HepG2 (cell line): ENCODE data around the gene NUDT3.
"Not testable (repeated sequence)": the region's sequence is repeated elsewhere in the genome, so short reads cannot be mapped to it uniquely, and the experiment has no call there.

Experiments
- ADNP ChIP-seq: sonication (generic); formaldehyde crosslinking; IDR thresholded peaks from 2 replicates; pipeline ENCODE4 v1.4.0; 2020; ENCODE audit warnings: missing genetic modification reagents
- ASH2L ChIP-seq: fragments of 300-600, 200-600 bp; sonication (generic); IDR thresholded peaks from 2 replicates; pipeline ENCODE4 v1.7.0; 2017; ENCODE audit warnings: low read depth, mild to moderate bottlenecking, moderate library complexity, mixed read lengths, low read length; ENCODE audit not compliant: insufficient read length
- FLYWCH1 ChIP-seq: sonication (generic); formaldehyde crosslinking; IDR thresholded peaks from 2 replicates; pipeline ENCODE4 v1.8.1; 2023; ENCODE audit warnings: mild to moderate bottlenecking, missing genetic modification reagents
- FOXJ3 ChIP-seq: sonication (generic); formaldehyde crosslinking; IDR thresholded peaks from 2 replicates; pipeline ENCODE4 v1.4.0; 2020; ENCODE audit warnings: missing genetic modification reagents, mild to moderate bottlenecking, borderline replicate concordance
- MXI1 ChIP-seq: IDR thresholded peaks from 3 replicates; pipeline ENCODE4 v1.6.1; 2012; ENCODE audit warnings: low read depth, low read length, inconsistent platforms, borderline replicate concordance
- POLR2AphosphoS2 ChIP-seq: IDR thresholded peaks from 2 replicates; pipeline ENCODE4 v1.6.1; 2011; ENCODE audit warnings: low read depth, low read length, improper control_type of control experiment
- RFX5 ChIP-seq: IDR thresholded peaks from 2 replicates; pipeline ENCODE4 v1.6.1; 2011; ENCODE audit warnings: low read depth, low read length, improper control_type of control experiment
- RNF2 ChIP-seq: fragments of 450-650 bp; conservative IDR thresholded peaks from 2 replicates; pipeline ENCODE4 v1.6.1; 2016; ENCODE audit warnings: low read depth
- SAP130 ChIP-seq: IDR thresholded peaks from 2 replicates; pipeline ENCODE4 v1.6.1; 2016; ENCODE audit warnings: low read depth
- ZNF605 ChIP-seq: sonication (generic); formaldehyde crosslinking; IDR thresholded peaks from 2 replicates; pipeline ENCODE4 v1.8.0; 2022; ENCODE audit warnings: mild to moderate bottlenecking, missing genetic modification reagents
- ZNF724P ChIP-seq: sonication (generic); formaldehyde crosslinking; IDR thresholded peaks from 2 replicates; pipeline ENCODE4 v1.8.0; 2022; ENCODE audit warnings: missing genetic modification reagents, borderline replicate concordance
- ZNF747 ChIP-seq: sonication (generic); formaldehyde crosslinking; IDR thresholded peaks from 2 replicates; pipeline ENCODE4 v1.8.1; 2023; ENCODE audit warnings: missing genetic modification reagents, mild to moderate bottlenecking, borderline replicate concordance
- TF ChIP-seq, protein P1 (sequence below): sonication (generic); formaldehyde crosslinking; IDR thresholded peaks from 2 replicates; pipeline ENCODE4 v1.5.0; 2020; ENCODE audit warnings: mild to moderate bottlenecking, missing genetic modification reagents, moderate library complexity
- TF ChIP-seq, protein P2 (sequence below): sonication (generic); formaldehyde crosslinking; IDR thresholded peaks from 2 replicates; pipeline ENCODE4 v1.8.0; 2022; ENCODE audit warnings: low read depth, missing genetic modification reagents

DNA sequence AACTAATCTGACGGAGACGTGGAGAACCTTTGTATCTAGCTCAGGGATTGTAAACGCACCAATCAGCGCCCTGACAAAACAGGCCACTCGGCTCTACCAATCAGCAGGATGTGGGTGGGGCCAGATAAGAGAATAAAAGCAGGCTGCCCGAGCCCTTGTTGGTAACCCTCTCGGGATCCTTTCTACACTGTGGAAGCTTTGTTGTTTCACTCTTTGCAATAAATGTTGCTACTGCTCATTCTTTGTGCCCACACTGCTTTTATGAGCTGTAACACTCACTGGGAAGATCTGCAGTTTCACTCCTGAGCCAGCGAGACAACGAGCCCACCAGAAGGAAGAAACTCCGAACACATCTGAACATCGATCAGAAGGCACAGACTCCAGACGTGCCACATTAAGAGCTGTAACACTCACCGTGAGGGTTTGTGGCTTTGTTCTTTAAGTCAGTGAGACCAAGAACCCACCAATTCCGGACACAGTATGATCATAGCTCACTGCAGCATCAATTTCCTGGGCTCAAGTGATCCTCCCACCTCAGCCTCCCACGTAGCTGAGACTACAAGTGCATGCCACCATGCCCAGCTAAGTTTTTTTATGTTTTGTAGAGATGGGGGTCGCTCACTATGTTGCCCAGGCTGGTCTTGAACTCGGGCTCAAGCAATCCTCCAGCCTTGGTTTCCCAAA lies 122.7 kb downstream of the NUDT3 start:
- TF ChIP-seq ASH2L; ZNF747; POLR2AphosphoS2; FOXJ3 (CRISPR knock-in tag); MXI1; FLYWCH1 (CRISPR knock-in tag); RFX5; ADNP (CRISPR knock-in tag); RNF2; ZNF605; SAP130 (CRISPR knock-in tag); ZNF724P: not testable (repeated sequence)
- TF ChIP-seq, protein P1, sequence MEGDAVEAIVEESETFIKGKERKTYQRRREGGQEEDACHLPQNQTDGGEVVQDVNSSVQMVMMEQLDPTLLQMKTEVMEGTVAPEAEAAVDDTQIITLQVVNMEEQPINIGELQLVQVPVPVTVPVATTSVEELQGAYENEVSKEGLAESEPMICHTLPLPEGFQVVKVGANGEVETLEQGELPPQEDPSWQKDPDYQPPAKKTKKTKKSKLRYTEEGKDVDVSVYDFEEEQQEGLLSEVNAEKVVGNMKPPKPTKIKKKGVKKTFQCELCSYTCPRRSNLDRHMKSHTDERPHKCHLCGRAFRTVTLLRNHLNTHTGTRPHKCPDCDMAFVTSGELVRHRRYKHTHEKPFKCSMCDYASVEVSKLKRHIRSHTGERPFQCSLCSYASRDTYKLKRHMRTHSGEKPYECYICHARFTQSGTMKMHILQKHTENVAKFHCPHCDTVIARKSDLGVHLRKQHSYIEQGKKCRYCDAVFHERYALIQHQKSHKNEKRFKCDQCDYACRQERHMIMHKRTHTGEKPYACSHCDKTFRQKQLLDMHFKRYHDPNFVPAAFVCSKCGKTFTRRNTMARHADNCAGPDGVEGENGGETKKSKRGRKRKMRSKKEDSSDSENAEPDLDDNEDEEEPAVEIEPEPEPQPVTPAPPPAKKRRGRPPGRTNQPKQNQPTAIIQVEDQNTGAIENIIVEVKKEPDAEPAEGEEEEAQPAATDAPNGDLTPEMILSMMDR (CRISPR knock-in tag), result not testable (repeated sequence)
- TF ChIP-seq, protein P2, sequence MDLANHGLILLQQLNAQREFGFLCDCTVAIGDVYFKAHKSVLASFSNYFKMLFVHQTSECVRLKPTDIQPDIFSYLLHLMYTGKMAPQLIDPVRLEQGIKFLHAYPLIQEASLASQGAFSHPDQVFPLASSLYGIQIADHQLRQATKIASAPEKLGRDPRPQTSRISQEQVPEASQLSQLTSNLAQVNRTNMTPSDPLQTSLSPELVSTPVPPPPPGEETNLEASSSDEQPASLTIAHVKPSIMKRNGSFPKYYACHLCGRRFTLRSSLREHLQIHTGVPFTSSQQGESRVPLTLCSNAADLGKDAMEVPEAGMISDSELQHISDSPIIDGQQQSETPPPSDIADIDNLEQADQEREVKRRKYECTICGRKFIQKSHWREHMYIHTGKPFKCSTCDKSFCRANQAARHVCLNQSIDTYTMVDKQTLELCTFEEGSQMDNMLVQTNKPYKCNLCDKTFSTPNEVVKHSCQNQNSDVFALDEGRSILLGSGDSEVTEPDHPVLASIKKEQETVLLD (CRISPR knock-in tag), result not testable (repeated sequence)
